Ureter (tissue), 1 donor: ENCODE results near the gene SH3BP1. TPM values are rescaled to one million over a fixed set of nuclear protein-coding genes. Genes with fewer than 3 reads are reported as not detected.
"Not testable (repeated sequence)": the region's sequence is repeated elsewhere in the genome, so short reads cannot be mapped to it uniquely, and the experiment has no call there.

Source experiments
- DNase-seq: peaks from one replicate; pipeline ENCODE4 v3.0.0-alpha.2; 2020; ENCODE audit warnings: low spot score
- total RNA-seq: library from RNA; stranded (reverse); gene quantifications from one replicate; pipeline ENCODE4 v1.2.4, GENCODE V29; 2023
- donor health status: DM: yes; HTN: yes; CAD: no.

Gene SH3BP1
- total RNA-seq, 1 donor from 2014 or later = 56.2 TPM

GRCh38 chr22:37677493-37677974 is 38.1 kb downstream of the SH3BP1 start:
- no peak for DNase-seq

- no peak for DNase-seq
These were observed 38.9 kb downstream of the SH3BP1 start for GRCh38 chr22:37678372-37678771.

- no peak for DNase-seq
These were observed 40.2 kb downstream of the SH3BP1 start for GRCh38 chr22:37679670-37680069.

GRCh38 chr22:37680191-37680851 is 40.9 kb downstream of the SH3BP1 start:
- DNase-seq = no peak

GRCh38 chr22:37681001-37681424 is 41.5 kb downstream of the SH3BP1 start:
- DNase-seq = no peak

GRCh38 chr22:37681556-37682049 is 42.1 kb downstream of the SH3BP1 start:
- DNase-seq = peak; percentile 81

GRCh38 chr22:37684803-37685615 is 45.5 kb downstream of the SH3BP1 start:
- DNase-seq = no peak

GRCh38 chr22:37686002-37686982 is 46.8 kb downstream of the SH3BP1 start, which contains the start of gene NOL12:
Gene NOL12, plus strand, starts transcription at chr22:37686343. Its CDS starts 50 bp downstream, at chr22:37686393.
- DNase-seq = peak; percentile 86

- no peak for DNase-seq
These were observed 50.9 kb downstream of the SH3BP1 start for GRCh38 chr22:37690407-37690806.

GRCh38 chr22:37690901-37691504 is 51.5 kb downstream of the SH3BP1 start:
- DNase-seq = no peak

- no peak for DNase-seq
These were observed 53.3 kb downstream of the SH3BP1 start for GRCh38 chr22:37692627-37693285.

GRCh38 chr22:37694131-37694530 is 54.7 kb downstream of the SH3BP1 start:
- not testable (repeated sequence) for DNase-seq

- DNase-seq = not testable (repeated sequence)
These were observed 56.8 kb downstream of the SH3BP1 start for GRCh38 chr22:37696260-37696656.

- peak; percentile 93 for DNase-seq
These were observed 57.4 kb downstream of the SH3BP1 start, which contains the start of gene TRIOBP for GRCh38 chr22:37696657-37697537. Gene TRIOBP, plus strand, starts transcription at chr22:37697048. Its CDS starts 4,318 bp downstream, at chr22:37701366.

- no peak for DNase-seq
These were observed 58.0 kb downstream of the SH3BP1 start for GRCh38 chr22:37697538-37697835.

- no peak for DNase-seq
These were observed 61.8 kb downstream of the SH3BP1 start for GRCh38 chr22:37701141-37701786.

GRCh38 chr22:37703906-37704305 is 64.4 kb downstream of the SH3BP1 start:
- DNase-seq = no peak

GRCh38 chr22:37704645-37705044 is 65.2 kb downstream of the SH3BP1 start:
- DNase-seq = no peak

GRCh38 chr22:37705205-37705604 is 65.7 kb downstream of the SH3BP1 start:
- no peak for DNase-seq
